ENCODE results near the gene MTM1.

MTM1 gene

DNA sequence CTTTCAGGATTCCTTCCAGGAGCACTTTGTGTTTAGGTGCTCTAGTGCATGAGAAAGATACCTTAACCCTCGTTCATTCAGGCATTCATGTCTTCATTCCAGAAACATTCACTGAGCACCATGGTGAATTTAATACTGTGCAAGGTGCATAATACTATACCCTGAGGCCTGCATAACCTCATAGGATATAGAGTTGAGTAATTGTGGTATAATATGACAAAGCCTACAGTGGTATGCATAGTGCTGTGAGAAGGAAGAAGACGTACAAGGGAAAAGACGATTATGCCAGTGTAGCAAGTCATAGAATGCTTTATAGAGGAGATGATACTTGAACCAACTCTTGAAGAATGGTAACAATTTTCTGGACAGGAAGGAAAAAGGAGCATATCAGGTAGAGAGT, 34.3 kb downstream of the MTM1 start:
- Histone ChIP-seq H3K4me3 (no peak overlapping the region), H3K27me3 (no peaks in the 10 kb centered on the region), H3K4me1 (no peaks in the 10 kb centered on the region), H3K9me3 (no peaks in the 10 kb centered on the region), H3K27ac (no peak overlapping the region), H3K36me3 (peaks cover 0 to 17% (median 0%) of the 10 kb centered on the region in 3 donors)
- intact Hi-C loops (cut with DNase I; ENCODE audit: low total_unique reads), result no loop called here
- no peak for DNase-seq
- TF ChIP-seq, protein P1, sequence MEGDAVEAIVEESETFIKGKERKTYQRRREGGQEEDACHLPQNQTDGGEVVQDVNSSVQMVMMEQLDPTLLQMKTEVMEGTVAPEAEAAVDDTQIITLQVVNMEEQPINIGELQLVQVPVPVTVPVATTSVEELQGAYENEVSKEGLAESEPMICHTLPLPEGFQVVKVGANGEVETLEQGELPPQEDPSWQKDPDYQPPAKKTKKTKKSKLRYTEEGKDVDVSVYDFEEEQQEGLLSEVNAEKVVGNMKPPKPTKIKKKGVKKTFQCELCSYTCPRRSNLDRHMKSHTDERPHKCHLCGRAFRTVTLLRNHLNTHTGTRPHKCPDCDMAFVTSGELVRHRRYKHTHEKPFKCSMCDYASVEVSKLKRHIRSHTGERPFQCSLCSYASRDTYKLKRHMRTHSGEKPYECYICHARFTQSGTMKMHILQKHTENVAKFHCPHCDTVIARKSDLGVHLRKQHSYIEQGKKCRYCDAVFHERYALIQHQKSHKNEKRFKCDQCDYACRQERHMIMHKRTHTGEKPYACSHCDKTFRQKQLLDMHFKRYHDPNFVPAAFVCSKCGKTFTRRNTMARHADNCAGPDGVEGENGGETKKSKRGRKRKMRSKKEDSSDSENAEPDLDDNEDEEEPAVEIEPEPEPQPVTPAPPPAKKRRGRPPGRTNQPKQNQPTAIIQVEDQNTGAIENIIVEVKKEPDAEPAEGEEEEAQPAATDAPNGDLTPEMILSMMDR (IDR thresholded peaks at IDR 0.05), result no peak

DNA sequence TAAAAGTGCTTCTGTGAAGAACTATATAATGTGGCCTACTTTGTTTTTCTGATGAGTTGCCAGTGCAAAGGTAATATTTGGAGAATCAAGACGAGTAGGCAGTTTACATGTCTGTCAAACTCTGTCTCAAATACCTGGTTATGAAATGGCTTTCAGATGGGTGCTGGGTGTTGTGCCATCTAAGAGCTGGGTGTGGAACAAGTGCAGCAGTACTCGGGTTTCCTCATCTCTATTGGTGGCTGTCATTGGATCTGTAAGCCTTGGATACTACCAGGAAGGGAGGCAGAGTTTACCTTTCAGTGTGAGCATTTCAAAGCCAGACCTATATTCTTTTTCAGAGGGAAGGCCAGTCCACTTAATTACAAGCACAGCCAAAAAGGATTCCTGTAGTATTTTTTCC, 37.2 kb downstream of the MTM1 start:
- H3K4me3 ChIP-seq, result no peak overlapping the region
- H3K36me3 ChIP-seq, result peaks cover 0 to 17% (median 0%) of the 10 kb centered on the region in 3 donors
- no peak for DNase-seq
- no peaks in the 10 kb centered on the region for H3K4me1 ChIP-seq
- H3K27me3 ChIP-seq, result no peaks in the 10 kb centered on the region
- no peaks in the 10 kb centered on the region for H3K9me3 ChIP-seq
- H3K27ac ChIP-seq, result no peak overlapping the region
- intact Hi-C loops (cut with DNase I; ENCODE audit: low total_unique reads), result no loop called here
- TF ChIP-seq, protein P1 (IDR thresholded peaks at IDR 0.05), result no peak

DNA sequence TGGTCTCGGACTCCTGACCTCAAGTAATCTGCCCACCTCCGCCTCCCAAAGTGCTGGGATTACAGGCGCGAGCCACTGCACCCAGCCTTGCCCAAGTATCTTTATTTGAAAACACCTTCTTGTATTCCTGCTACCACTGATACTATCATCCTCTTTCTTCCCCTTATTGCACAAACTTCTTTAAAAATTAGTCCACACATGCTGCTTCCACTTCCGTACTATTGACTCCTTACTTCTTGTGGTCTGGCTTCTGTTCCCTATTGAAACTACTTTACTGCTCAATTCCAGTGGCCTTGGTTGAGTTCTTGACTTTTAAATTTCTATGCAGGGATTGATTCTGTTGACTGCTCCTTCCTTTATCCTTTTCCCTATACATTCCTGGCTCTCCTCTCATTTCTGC, 38.8 kb downstream of the MTM1 start:
- H3K27ac ChIP-seq, result no peak overlapping the region
- intact Hi-C loops (cut with DNase I; ENCODE audit: low total_unique reads), result no loop called here
- peaks cover 0 to 14% (median 0%) of the 10 kb centered on the region in 3 donors for H3K36me3 ChIP-seq
- no peaks in the 10 kb centered on the region for H3K9me3 ChIP-seq
- H3K4me1 ChIP-seq, result no peaks in the 10 kb centered on the region
- H3K4me3 ChIP-seq, result no peak overlapping the region
- no peaks in the 10 kb centered on the region for H3K27me3 ChIP-seq
- DNase-seq, result no peak
- TF ChIP-seq, protein P1 (IDR thresholded peaks at IDR 0.05), result no peak

DNA sequence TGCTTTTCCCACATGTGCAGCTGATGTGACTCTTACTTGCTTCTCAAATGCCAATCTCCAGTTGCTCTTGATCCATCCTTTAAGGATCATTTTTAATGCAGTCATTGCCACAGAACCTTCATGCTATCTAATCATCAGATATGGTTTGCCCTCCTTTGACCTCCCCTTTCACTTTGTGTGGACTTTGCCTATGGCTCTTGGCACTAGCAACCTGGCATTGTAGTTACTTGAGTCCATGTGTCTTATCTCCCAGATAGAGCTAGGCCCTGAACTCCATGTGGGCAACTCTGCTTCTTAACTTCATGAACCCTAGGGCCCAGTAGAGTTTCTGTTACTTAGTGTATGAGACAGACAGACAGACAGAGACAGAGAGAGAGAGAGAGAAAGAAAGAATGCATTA, 41.6 kb downstream of the MTM1 start:
- Histone ChIP-seq H3K4me3 (no peak overlapping the region), H3K36me3 (peaks cover 0 to 5% (median 0%) of the 10 kb centered on the region in 3 donors), H3K4me1 (no peaks in the 10 kb centered on the region), H3K9me3 (no peaks in the 10 kb centered on the region), H3K27me3 (no peaks in the 10 kb centered on the region), H3K27ac (no peak overlapping the region)
- intact Hi-C loops (cut with DNase I; ENCODE audit: low total_unique reads), result no loop called here
- no peak for DNase-seq
- TF ChIP-seq, protein P1 (IDR thresholded peaks at IDR 0.05), result no peak

DNA sequence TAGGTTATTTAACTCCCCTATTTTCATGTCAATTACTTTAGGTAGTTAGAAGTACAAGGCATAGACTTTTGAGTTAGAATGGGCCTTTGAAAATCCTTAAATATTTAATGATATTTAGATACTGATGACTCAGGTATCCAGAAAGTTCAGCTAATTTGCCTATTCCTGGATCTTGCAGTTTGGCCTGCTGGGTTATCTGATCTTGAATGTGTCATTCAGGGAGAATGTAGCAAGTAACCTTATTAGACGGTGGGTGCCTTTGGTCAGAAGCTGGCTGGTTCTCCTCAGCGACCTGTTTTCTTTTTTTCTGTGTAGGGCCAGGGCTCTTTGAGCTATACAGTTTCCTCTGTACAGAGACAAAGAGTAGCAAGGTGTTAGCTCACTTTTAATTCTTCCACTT, 42.0 kb downstream of the MTM1 start:
- no peaks in the 10 kb centered on the region for H3K4me1 ChIP-seq
- H3K27ac ChIP-seq, result no peak overlapping the region
- no peak overlapping the region for H3K4me3 ChIP-seq
- H3K36me3 ChIP-seq, result peaks cover 0 to 8% (median 2%) of the 10 kb centered on the region in 3 donors
- no peak for DNase-seq
- TF ChIP-seq, protein P1 (IDR thresholded peaks at IDR 0.05), result no peak
- no peaks in the 10 kb centered on the region for H3K27me3 ChIP-seq
- H3K9me3 ChIP-seq, result no peaks in the 10 kb centered on the region
- intact Hi-C loops (cut with DNase I; ENCODE audit: low total_unique reads), result no loop called here

DNA sequence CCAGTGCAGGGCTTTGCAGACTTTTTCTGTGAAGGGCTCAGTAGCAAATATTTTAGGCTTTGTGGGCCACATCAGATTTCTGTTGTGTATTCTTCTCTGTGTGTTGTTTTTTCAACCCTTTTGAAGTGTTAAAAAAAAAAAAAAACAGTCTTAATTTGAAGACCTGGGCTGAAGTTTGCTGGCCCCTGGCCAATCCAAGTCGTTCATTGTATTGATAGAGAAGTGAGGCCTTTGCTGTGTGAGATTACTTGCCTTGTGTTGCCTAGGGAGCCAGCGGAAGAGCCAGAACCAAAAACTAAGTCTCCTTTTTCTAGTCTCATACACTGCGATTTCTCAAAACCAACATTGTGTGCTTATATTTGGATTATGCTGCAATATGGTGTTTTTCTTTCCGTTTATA, 46.9 kb downstream of the MTM1 start:
- TF ChIP-seq, protein P1 (IDR thresholded peaks at IDR 0.05), result no peak
- no peak overlapping the region for H3K27ac ChIP-seq
- H3K4me3 ChIP-seq, result no peak overlapping the region
- intact Hi-C loops (cut with DNase I; ENCODE audit: low total_unique reads), result no loop called here
- no peaks in the 10 kb centered on the region for H3K4me1 ChIP-seq
- H3K27me3 ChIP-seq, result no peaks in the 10 kb centered on the region
- no peaks in the 10 kb centered on the region for H3K9me3 ChIP-seq
- DNase-seq, result no peak
- H3K36me3 ChIP-seq, result peaks cover 3 to 18% (median 18%) of the 10 kb centered on the region in 3 donors
